Measurements from ENCODE around the gene PLEKHH2.

DNA sequence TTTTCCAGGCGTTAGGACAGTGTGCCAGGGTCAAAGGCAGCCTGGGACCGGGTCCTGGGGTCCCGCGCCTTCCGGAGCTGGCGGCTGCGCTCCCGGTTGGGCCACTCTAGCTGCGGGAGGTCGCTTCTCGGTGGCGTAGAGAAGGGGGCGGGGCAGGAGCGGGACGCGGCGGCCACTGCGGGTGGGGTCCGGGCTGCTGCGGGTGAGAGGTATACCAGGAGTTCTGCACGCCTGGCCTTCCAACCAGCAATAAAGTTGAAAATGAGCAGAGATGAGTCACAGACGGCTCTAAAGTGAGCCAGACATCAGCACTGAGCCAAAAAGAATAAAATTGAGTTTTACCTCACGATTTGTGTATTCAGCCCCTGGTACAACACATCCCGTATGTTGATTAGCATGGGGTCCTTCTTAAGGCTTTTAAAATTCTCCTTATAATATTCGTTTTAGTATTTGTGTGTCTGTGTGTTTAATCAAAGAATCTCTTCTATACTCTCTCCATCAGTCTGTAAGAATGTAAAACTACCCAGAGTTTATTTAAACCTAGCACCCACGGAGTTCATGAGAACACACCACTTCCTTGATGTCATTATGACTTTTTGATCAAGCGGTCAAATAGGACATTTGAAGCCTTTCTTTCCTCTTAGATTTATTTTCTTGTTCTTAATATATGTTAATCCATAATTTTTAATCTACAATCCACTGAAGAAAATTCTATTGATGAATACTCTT lies 39.4 kb downstream of the PLEKHH2 start, which contains the start of gene C1GALT1C1L:
- TF ChIP-seq, protein P1, sequence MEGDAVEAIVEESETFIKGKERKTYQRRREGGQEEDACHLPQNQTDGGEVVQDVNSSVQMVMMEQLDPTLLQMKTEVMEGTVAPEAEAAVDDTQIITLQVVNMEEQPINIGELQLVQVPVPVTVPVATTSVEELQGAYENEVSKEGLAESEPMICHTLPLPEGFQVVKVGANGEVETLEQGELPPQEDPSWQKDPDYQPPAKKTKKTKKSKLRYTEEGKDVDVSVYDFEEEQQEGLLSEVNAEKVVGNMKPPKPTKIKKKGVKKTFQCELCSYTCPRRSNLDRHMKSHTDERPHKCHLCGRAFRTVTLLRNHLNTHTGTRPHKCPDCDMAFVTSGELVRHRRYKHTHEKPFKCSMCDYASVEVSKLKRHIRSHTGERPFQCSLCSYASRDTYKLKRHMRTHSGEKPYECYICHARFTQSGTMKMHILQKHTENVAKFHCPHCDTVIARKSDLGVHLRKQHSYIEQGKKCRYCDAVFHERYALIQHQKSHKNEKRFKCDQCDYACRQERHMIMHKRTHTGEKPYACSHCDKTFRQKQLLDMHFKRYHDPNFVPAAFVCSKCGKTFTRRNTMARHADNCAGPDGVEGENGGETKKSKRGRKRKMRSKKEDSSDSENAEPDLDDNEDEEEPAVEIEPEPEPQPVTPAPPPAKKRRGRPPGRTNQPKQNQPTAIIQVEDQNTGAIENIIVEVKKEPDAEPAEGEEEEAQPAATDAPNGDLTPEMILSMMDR (IDR thresholded peaks at IDR 0.05): no peak
- peak in 1 of 2 donors; percentile 19 for TF ChIP-seq POLR2A (IDR thresholded peaks at IDR 0.05)
